Fibroblast of lung (primary cell): ENCODE results near the gene THAP9. TPM values are rescaled to one million over a fixed set of nuclear protein-coding genes. Genes with fewer than 3 reads are reported as not detected.
"Not testable (repeated sequence)": the region's sequence is repeated elsewhere in the genome, so short reads cannot be mapped to it uniquely, and the experiment has no call there.

Source experiments
- DNase-seq, 2 donors: peaks; one replicate each; pipeline versions ENCODE4 v3.0.0 to v3.0.0-alpha.2; 2010; ENCODE audit warnings: low read depth in 2 of 2
- H2AFZ ChIP-seq: 2 replicates; pipeline ENCODE4 v1.5.1; 2012; ENCODE audit warnings: low read length, control low read depth, inconsistent platforms
- H3K27ac ChIP-seq: 2 replicates; pipeline ENCODE4 v1.5.1; 2011; ENCODE audit warnings: low read length, control low read depth; ENCODE audit not compliant: insufficient read depth
- H3K27me3 ChIP-seq: 2 replicates; pipeline ENCODE4 v1.5.1; 2011; ENCODE audit warnings: mild to moderate bottlenecking, low read length; ENCODE audit not compliant: control insufficient read depth, insufficient read depth
- H3K36me3 ChIP-seq: 2 replicates; pipeline ENCODE4 v1.5.1; 2011; ENCODE audit warnings: low read length; ENCODE audit not compliant: control insufficient read depth, insufficient read depth
- H3K4me1 ChIP-seq: 2 replicates; pipeline ENCODE4 v1.5.1; 2011; ENCODE audit warnings: low read length; ENCODE audit not compliant: control insufficient read depth, insufficient read depth; ENCODE audit errors: extremely low read depth
- H3K4me2 ChIP-seq: 2 replicates; pipeline ENCODE4 v1.5.1; 2011; ENCODE audit warnings: low read length, control low read depth; ENCODE audit not compliant: insufficient read depth; ENCODE audit errors: extremely low read depth
- H3K4me3 ChIP-seq, 4 experiments: fragments of 200-600 bp in 1 of 4; sonication (generic) in 1 of 4; replicated peaks in 1 of 4; 2 replicates each; pipeline ENCODE4 v1.5.1; 2011 to 2016; ENCODE audit warnings: low read length in 4 of 4, low read depth in 3 of 4, mild to moderate bottlenecking in 3 of 4, control low read depth in 2 of 4, inconsistent platforms in 1 of 4, mixed read lengths in 1 of 4; ENCODE audit not compliant: insufficient read depth in 1 of 4; ENCODE audit errors: control extremely low read depth in 1 of 4
- H3K79me2 ChIP-seq: 2 replicates; pipeline ENCODE4 v1.5.1; 2012; ENCODE audit warnings: mild to moderate bottlenecking, low read length, inconsistent platforms; ENCODE audit not compliant: control insufficient read depth, insufficient read depth
- H3K9ac ChIP-seq: 2 replicates; pipeline ENCODE4 v1.5.1; 2011; ENCODE audit warnings: mild to moderate bottlenecking, low read length, control low read depth; ENCODE audit not compliant: insufficient read depth
- H3K9me3 ChIP-seq: 2 replicates; pipeline ENCODE4 v1.5.1; 2012; ENCODE audit warnings: low read depth, low read length; ENCODE audit not compliant: control insufficient read depth, insufficient read depth
- H4K20me1 ChIP-seq: 2 replicates; pipeline ENCODE4 v1.5.1; 2011; ENCODE audit warnings: low read length; ENCODE audit not compliant: control insufficient read depth, insufficient read depth; ENCODE audit errors: extremely low read depth
- EZH2 ChIP-seq: IDR thresholded peaks from 2 replicates; pipeline ENCODE4 v1.5.1; 2012; ENCODE audit warnings: low read length, control low read depth, mild to moderate bottlenecking; ENCODE audit errors: missing control alignments
- polyA plus RNA-seq, 2 donors: library from polyadenylated mRNA; depleted of rRNA in 1 of 2; stranded (reverse) in 1 of 2; unstranded in 1 of 2; fragments of >200 nt; gene quantifications; 2 replicates each; pipeline ENCODE4 v1.2.1, GENCODE V29; 2011 to 2012; ENCODE audit warnings: missing spikeins in 1 of 2
- total RNA-seq: library from RNA; depleted of rRNA; stranded (reverse); fragments of >200 nt; gene quantifications from 2 replicates; pipeline ENCODE4 v1.2.1, GENCODE V29; 2014
- TF ChIP-seq, protein P1 (sequence below), 2 donors: IDR thresholded peaks in 1 of 2; conservative IDR thresholded peaks in 1 of 2; 1 replicate in 1 of 2; 2 replicates in 1 of 2; pipeline ENCODE4 v1.5.1; 2011 to 2012; ENCODE audit warnings: low read length in 2 of 2, control low read depth in 1 of 2, inconsistent platforms in 1 of 2, low read depth in 1 of 2, mild to moderate bottlenecking in 1 of 2

The THAP9 gene
- total and polyA plus RNA-seq, 2 donors (not counting 1 experiment from before 2014, with no cell fraction given): 2.4 to 5.6 TPM

DNA sequence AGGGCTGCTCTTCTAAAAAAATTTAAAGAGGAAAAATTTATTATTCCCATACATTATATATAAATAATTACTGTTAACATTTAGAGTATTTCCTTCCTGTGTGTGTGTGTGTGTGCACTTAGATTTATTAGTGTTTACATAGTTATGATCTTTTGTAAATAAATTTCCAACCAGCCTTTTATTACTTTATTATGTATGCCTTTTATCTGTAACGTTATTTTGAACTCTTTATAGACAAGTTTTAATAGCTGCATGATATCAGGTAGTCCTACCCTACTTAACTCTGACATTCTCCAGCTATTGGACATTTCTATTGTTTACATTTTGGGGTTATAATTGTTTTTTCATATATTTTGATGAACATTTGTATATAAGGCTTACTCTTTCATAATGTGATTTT lies 8.8 kb downstream of the THAP9 start:
- H3K36me3 ChIP-seq: no peaks in the 10 kb centered on the region
- H3K9ac ChIP-seq: no peak overlapping the region
- no peaks in the 10 kb centered on the region for H4K20me1 ChIP-seq
- no peak for DNase-seq
- H3K4me3 ChIP-seq: no peak overlapping the region
- H3K27me3 ChIP-seq: no peaks in the 10 kb centered on the region
- no peaks in the 10 kb centered on the region for H3K4me1 ChIP-seq
- H3K27ac ChIP-seq: no peak overlapping the region
- no peaks in the 10 kb centered on the region for H3K79me2 ChIP-seq
- no peak overlapping the region for H3K4me2 ChIP-seq
- no peak for TF ChIP-seq EZH2
- TF ChIP-seq, protein P1, sequence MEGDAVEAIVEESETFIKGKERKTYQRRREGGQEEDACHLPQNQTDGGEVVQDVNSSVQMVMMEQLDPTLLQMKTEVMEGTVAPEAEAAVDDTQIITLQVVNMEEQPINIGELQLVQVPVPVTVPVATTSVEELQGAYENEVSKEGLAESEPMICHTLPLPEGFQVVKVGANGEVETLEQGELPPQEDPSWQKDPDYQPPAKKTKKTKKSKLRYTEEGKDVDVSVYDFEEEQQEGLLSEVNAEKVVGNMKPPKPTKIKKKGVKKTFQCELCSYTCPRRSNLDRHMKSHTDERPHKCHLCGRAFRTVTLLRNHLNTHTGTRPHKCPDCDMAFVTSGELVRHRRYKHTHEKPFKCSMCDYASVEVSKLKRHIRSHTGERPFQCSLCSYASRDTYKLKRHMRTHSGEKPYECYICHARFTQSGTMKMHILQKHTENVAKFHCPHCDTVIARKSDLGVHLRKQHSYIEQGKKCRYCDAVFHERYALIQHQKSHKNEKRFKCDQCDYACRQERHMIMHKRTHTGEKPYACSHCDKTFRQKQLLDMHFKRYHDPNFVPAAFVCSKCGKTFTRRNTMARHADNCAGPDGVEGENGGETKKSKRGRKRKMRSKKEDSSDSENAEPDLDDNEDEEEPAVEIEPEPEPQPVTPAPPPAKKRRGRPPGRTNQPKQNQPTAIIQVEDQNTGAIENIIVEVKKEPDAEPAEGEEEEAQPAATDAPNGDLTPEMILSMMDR (conservative IDR thresholded peaks at IDR 0.05 in 1 of 2, IDR thresholded peaks at IDR 0.05 in 1 of 2; ENCODE audit: low read depth in 1 of 2, low read length in 2 of 2): no peak
- H3K9me3 ChIP-seq: no peaks in the 10 kb centered on the region
- no peak overlapping the region for H2AFZ ChIP-seq

DNA sequence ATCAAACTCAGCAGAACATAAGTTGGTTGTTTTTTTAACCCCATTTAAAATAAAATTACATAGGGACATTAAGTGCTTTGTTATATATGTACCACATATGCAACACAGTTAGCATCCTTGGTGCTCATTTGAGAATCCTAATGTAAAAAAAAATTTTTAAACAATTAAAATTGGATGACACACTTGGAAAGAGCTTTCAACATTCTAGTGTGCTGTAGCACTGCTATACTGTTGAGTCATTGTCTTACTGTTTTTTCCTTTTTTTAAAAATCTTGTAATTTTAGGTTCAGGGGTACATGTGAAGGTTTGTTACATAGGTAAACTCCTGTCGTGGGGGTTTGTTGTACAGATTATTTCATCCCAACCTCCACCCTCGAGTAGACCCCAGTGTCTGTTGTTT lies 12.8 kb downstream of the THAP9 start:
- Histone ChIP-seq H2AFZ (no peak overlapping the region), H3K4me2 (no peak overlapping the region), H3K4me1 (no peaks in the 10 kb centered on the region), H3K27me3 (no peaks in the 10 kb centered on the region), H3K9me3 (no peaks in the 10 kb centered on the region), H3K9ac (no peak overlapping the region), H3K79me2 (no peaks in the 10 kb centered on the region), H3K4me3 (no peak overlapping the region), H3K36me3 (no peaks in the 10 kb centered on the region), H3K27ac (no peak overlapping the region), H4K20me1 (no peaks in the 10 kb centered on the region)
- no peak for DNase-seq
- TF ChIP-seq EZH2: no peak
- TF ChIP-seq, protein P1 (conservative IDR thresholded peaks at IDR 0.05 in 1 of 2, IDR thresholded peaks at IDR 0.05 in 1 of 2; ENCODE audit: low read depth in 1 of 2, low read length in 2 of 2): no peak

DNA sequence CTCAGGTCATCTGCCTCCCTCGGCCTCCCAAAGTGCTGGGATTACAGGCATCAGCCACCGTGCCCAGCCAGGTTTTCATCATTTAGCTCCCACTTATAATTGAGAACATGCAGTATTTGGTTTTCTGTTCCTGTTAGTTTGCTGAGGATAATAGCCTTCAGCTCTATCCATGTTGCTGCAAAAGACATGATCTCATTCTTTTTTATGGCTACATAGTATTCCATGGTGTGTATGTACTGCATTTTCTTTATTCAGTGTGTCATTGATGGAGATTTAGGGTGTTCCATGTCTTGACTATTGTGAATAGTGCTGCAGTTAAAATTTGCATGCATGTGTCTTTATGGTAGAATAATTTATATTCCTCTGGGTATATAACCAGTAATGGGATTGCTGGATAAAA lies 13.4 kb downstream of the THAP9 start:
- H3K4me2 ChIP-seq, H3K79me2 ChIP-seq, H3K9ac ChIP-seq, H3K27ac ChIP-seq, DNase-seq, H3K4me3 ChIP-seq, H3K9me3 ChIP-seq, H2AFZ ChIP-seq, H3K4me1 ChIP-seq, H3K27me3 ChIP-seq, H3K36me3 ChIP-seq, H4K20me1 ChIP-seq: not testable (repeated sequence)
